SK-N-SH (cell line): ENCODE results near the gene TTN.

Source experiments
- EZH2phosphoT487 ChIP-seq: fragments of 200-600 bp; sonication (generic); IDR thresholded peaks from 2 replicates; pipeline ENCODE4 v1.6.1; 2017; ENCODE audit warnings: low read depth, mixed run types, mild to moderate bottlenecking, antibody characterized with exemption, moderate library complexity, borderline replicate concordance
- POLR2AphosphoS5 ChIP-seq: IDR thresholded peaks from 2 replicates; pipeline ENCODE4 v1.6.1; 2012; ENCODE audit warnings: low read depth, low read length
- TF ChIP-seq, protein P1 (sequence below): fragments of 200-600 bp; sonication (generic); IDR thresholded peaks from 2 replicates; pipeline ENCODE4 v1.6.1; 2017; ENCODE audit warnings: antibody characterized with exemption, mild to moderate bottlenecking, moderate library complexity

DNA sequence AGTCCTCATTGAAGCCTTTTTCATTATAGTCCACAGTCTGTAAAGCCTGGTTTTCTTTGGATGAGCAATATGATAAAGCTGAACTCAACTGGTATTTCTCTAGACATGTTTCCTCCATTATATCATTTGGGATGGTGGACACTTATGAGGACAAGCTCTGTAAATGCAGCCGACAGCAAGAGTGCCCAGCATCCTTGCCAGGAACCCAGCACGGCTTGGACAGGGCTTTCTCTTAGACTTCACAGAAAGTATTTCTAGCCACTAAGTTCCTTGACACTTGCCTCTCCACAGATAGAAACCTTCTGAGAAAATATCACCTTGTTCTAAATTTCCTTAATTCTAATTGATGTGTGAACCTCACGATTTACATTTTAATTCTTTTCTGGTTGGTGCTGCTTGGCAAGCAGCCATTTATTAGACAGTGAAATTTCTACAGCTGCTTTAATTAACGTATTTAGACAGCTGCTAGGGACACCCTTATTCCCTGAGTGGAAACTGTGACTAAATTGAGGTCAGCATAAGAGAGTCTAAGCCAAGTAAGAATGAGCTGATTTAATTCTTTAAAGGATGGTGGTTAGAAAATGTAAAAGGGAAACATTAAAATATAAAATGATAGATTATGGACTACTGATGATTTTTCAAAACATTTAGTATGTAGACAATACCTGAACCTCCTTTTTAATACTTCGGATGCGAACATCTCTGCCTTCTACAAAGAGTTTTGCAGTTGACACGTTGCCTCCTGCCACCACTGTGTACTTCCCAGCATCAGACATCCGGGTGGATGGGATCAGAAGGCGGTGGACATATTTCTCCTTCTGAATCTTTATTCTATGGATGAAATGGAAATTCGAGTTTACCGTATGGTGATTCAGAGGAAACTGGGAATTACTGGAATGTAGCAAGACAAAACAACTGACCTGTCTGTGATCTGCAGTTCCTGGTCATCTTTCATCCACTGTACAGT is 39.8 kb downstream of the TTN start:
- TF ChIP-seq, protein P1, sequence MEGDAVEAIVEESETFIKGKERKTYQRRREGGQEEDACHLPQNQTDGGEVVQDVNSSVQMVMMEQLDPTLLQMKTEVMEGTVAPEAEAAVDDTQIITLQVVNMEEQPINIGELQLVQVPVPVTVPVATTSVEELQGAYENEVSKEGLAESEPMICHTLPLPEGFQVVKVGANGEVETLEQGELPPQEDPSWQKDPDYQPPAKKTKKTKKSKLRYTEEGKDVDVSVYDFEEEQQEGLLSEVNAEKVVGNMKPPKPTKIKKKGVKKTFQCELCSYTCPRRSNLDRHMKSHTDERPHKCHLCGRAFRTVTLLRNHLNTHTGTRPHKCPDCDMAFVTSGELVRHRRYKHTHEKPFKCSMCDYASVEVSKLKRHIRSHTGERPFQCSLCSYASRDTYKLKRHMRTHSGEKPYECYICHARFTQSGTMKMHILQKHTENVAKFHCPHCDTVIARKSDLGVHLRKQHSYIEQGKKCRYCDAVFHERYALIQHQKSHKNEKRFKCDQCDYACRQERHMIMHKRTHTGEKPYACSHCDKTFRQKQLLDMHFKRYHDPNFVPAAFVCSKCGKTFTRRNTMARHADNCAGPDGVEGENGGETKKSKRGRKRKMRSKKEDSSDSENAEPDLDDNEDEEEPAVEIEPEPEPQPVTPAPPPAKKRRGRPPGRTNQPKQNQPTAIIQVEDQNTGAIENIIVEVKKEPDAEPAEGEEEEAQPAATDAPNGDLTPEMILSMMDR = no peak
- TF ChIP-seq EZH2phosphoT487 (no peak), POLR2AphosphoS5 (no peak)
